ENCODE measurements around the gene ABCG1. TPM values are rescaled to one million over a fixed set of nuclear protein-coding genes. Genes with fewer than 3 reads are reported as not detected.

ABCG1 gene
- total and polyA plus RNA-seq, 4 donors, result 1.6 to 9.7 (median 5.3) TPM

DNA sequence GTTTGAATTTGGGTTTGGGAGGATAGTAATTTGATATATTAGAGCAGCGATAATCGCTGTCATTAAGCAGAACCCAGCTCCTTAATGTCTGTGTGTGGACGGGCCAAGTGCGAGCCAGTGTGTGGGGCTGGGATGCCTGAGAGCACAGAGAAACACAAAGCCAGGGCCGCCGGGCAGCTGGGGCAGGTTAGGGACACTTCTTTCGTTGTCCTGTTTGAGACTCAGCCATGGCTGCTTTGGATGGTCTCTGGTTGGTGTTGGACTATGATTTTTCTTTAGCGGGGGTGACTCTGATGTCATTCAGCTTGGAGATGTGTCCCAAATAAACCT, 33.4 kb downstream of the ABCG1 start (continued):
- no peak for TF ChIP-seq HNF4A (conservative IDR thresholded peaks at IDR 0.05)

DNA sequence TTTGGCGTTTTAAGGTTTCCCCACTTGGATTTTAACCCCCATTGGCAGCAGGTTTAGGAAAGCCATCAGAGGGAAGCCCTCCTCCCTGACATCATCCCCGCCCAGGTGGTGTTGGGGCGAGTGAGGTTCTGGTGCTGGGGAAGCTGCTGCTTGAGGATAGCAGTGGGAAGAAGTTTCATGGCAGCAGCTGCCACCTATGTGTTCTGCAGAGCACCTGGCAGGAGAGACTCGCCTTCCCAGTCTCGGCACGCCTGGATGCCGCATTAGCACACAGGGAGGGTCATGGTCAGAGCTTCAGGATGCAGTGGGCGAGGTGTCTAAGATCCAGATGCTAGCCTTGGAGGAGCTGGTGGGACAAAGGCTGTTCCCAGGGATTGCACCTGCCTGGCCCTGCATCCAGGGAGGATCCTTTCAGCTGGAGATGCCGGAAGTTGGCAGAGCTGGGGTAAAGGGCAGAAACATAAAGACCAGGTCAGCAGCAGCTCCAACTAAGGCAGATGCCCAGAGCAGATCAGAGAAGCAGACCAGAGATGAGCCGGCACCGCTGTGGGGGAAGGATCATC, 33.9 kb downstream of the ABCG1 start:
- Histone ChIP-seq H3K27me3 (ENCODE audit: control insufficient read depth in 4 of 4, insufficient read depth in 4 of 4, low read length in 3 of 4) (no peaks in the 10 kb centered on the region), H3K9ac (ENCODE audit: low read depth in 1 of 2, low read length in 2 of 2) (no peak overlapping the region), H3K4me1 (ENCODE audit: control insufficient read depth in 4 of 4, insufficient read depth in 4 of 4, low read length in 3 of 4) (no peaks in the 10 kb centered on the region), H3K4me3 (ENCODE audit: low read depth in 1 of 3, low read length in 3 of 3) (no peak overlapping the region), H3K36me3 (ENCODE audit: control insufficient read depth in 4 of 4, insufficient read depth in 3 of 4, low read depth in 1 of 4, low read length in 3 of 4) (no peaks in the 10 kb centered on the region), H3K27ac (ENCODE audit: low read depth in 1 of 2, low read length in 2 of 2) (no peak overlapping the region), H3K9me3 (ENCODE audit: control insufficient read depth in 4 of 4, low read length in 3 of 4) (no peaks in the 10 kb centered on the region)
- no peak for TF ChIP-seq RXRA (IDR thresholded peaks at IDR 0.05)
- TF ChIP-seq, protein P1, sequence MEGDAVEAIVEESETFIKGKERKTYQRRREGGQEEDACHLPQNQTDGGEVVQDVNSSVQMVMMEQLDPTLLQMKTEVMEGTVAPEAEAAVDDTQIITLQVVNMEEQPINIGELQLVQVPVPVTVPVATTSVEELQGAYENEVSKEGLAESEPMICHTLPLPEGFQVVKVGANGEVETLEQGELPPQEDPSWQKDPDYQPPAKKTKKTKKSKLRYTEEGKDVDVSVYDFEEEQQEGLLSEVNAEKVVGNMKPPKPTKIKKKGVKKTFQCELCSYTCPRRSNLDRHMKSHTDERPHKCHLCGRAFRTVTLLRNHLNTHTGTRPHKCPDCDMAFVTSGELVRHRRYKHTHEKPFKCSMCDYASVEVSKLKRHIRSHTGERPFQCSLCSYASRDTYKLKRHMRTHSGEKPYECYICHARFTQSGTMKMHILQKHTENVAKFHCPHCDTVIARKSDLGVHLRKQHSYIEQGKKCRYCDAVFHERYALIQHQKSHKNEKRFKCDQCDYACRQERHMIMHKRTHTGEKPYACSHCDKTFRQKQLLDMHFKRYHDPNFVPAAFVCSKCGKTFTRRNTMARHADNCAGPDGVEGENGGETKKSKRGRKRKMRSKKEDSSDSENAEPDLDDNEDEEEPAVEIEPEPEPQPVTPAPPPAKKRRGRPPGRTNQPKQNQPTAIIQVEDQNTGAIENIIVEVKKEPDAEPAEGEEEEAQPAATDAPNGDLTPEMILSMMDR (IDR thresholded peaks at IDR 0.05; ENCODE audit: low read depth, low read length, missing input control), result no peak
- no peak for TF ChIP-seq RAD21 (IDR thresholded peaks at IDR 0.05)
- TF ChIP-seq, protein P2, sequence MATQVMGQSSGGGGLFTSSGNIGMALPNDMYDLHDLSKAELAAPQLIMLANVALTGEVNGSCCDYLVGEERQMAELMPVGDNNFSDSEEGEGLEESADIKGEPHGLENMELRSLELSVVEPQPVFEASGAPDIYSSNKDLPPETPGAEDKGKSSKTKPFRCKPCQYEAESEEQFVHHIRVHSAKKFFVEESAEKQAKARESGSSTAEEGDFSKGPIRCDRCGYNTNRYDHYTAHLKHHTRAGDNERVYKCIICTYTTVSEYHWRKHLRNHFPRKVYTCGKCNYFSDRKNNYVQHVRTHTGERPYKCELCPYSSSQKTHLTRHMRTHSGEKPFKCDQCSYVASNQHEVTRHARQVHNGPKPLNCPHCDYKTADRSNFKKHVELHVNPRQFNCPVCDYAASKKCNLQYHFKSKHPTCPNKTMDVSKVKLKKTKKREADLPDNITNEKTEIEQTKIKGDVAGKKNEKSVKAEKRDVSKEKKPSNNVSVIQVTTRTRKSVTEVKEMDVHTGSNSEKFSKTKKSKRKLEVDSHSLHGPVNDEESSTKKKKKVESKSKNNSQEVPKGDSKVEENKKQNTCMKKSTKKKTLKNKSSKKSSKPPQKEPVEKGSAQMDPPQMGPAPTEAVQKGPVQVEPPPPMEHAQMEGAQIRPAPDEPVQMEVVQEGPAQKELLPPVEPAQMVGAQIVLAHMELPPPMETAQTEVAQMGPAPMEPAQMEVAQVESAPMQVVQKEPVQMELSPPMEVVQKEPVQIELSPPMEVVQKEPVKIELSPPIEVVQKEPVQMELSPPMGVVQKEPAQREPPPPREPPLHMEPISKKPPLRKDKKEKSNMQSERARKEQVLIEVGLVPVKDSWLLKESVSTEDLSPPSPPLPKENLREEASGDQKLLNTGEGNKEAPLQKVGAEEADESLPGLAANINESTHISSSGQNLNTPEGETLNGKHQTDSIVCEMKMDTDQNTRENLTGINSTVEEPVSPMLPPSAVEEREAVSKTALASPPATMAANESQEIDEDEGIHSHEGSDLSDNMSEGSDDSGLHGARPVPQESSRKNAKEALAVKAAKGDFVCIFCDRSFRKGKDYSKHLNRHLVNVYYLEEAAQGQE (IDR thresholded peaks at IDR 0.05), result no peak
- WGBS, result 85% methylated on average over 11 of the region's 11 CpGs
- DNase-seq (ENCODE audit: low spot score), result no peak

DNA sequence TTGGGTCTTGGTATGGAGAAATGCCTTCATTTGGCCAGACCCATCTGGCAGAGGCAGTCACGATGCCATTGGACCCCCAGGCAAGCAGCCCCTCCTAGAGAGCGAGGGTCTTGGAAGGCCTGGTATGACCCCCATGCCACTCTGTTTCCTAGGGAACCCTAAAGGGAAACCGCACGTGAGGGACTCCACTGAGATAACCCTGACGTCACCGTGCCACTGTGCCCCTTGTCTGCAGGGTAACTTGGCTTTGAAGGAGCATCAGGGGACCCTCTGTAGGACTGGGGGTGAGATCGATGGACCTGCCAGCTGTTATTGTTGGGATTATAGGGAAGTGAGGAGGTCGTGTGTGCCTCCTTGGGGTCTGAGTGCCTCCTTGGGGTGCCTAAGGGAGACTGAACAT, 34.5 kb downstream of the ABCG1 start:
- H3K4me1 ChIP-seq (ENCODE audit: control insufficient read depth in 4 of 4, insufficient read depth in 4 of 4, low read length in 3 of 4), result no peaks in the 10 kb centered on the region
- no peak for DNase-seq (ENCODE audit: low spot score)
- no peaks in the 10 kb centered on the region for H3K9me3 ChIP-seq (ENCODE audit: control insufficient read depth in 4 of 4, low read length in 3 of 4)
- no peak overlapping the region for H3K9ac ChIP-seq (ENCODE audit: low read depth in 1 of 2, low read length in 2 of 2)
- H3K36me3 ChIP-seq (ENCODE audit: control insufficient read depth in 4 of 4, insufficient read depth in 3 of 4, low read depth in 1 of 4, low read length in 3 of 4), result no peaks in the 10 kb centered on the region
- H3K4me3 ChIP-seq (ENCODE audit: low read depth in 1 of 3, low read length in 3 of 3), result no peak overlapping the region
- H3K27ac ChIP-seq (ENCODE audit: low read depth in 1 of 2, low read length in 2 of 2), result no peak overlapping the region
- 87% methylated on average over 8 of the region's 8 CpGs for WGBS
- H3K27me3 ChIP-seq (ENCODE audit: control insufficient read depth in 4 of 4, insufficient read depth in 4 of 4, low read length in 3 of 4), result no peaks in the 10 kb centered on the region
- TF ChIP-seq RAD21 (IDR thresholded peaks at IDR 0.05), result no peak
- TF ChIP-seq, protein P2 (IDR thresholded peaks at IDR 0.05), result no peak
- TF ChIP-seq, protein P3, sequence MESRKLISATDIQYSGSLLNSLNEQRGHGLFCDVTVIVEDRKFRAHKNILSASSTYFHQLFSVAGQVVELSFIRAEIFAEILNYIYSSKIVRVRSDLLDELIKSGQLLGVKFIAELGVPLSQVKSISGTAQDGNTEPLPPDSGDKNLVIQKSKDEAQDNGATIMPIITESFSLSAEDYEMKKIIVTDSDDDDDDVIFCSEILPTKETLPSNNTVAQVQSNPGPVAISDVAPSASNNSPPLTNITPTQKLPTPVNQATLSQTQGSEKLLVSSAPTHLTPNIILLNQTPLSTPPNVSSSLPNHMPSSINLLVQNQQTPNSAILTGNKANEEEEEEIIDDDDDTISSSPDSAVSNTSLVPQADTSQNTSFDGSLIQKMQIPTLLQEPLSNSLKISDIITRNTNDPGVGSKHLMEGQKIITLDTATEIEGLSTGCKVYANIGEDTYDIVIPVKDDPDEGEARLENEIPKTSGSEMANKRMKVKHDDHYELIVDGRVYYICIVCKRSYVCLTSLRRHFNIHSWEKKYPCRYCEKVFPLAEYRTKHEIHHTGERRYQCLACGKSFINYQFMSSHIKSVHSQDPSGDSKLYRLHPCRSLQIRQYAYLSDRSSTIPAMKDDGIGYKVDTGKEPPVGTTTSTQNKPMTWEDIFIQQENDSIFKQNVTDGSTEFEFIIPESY (IDR thresholded peaks at IDR 0.05), result no peak
- TF ChIP-seq, protein P1 (IDR thresholded peaks at IDR 0.05; ENCODE audit: low read depth, low read length, missing input control), result no peak
- TF ChIP-seq FOXA2 (IDR thresholded peaks at IDR 0.05), result no peak
- no peak for TF ChIP-seq HNF4G (IDR thresholded peaks at IDR 0.05)
- no peak for TF ChIP-seq GABPA (IDR thresholded peaks at IDR 0.05 in 1 of 2, conservative IDR thresholded peaks at IDR 0.05 in 1 of 2)
- no peak for TF ChIP-seq FOXA1 (IDR thresholded peaks at IDR 0.05)
- no peak for TF ChIP-seq RXRA (IDR thresholded peaks at IDR 0.05)
- TF ChIP-seq, protein P4, sequence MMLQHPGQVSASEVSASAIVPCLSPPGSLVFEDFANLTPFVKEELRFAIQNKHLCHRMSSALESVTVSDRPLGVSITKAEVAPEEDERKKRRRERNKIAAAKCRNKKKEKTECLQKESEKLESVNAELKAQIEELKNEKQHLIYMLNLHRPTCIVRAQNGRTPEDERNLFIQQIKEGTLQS (IDR thresholded peaks at IDR 0.05), result no peak
- no peak for TF ChIP-seq JUND (IDR thresholded peaks at IDR 0.05)
- TF ChIP-seq HNF4A (conservative IDR thresholded peaks at IDR 0.05), result no peak
- TF ChIP-seq YY1 (IDR thresholded peaks at IDR 0.05), result no peak
- TF ChIP-seq SP1 (IDR thresholded peaks at IDR 0.05), result no peak
- TF ChIP-seq, protein P5, sequence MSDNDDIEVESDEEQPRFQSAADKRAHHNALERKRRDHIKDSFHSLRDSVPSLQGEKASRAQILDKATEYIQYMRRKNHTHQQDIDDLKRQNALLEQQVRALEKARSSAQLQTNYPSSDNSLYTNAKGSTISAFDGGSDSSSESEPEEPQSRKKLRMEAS (IDR thresholded peaks at IDR 0.05), result no peak
- no peak for TF ChIP-seq NR2F2 (IDR thresholded peaks at IDR 0.05)

Measured in liver (tissue), 9 donors.